A549 (cell line): ENCODE data around the gene KLC3. TPM values are rescaled to one million over a fixed set of nuclear protein-coding genes. Genes with fewer than 3 reads are reported as not detected.

Source experiments
- ATAC-seq, 2 experiments: fragments of 200-7000 bp in 1 of 2; fragments of >200 bp in 1 of 2; cut with Nextera tagmentation in 1 of 2; cut with Tn5 transposase in 1 of 2; 3 replicates each; pipeline versions ENCODE4 v1.8.0 to v1.9.1; 2018 to 2020; ENCODE audit warnings: mild to moderate bottlenecking in 1 of 2, moderate library complexity in 1 of 2
- CTCF ChIA-PET: fragments of 300-600 bp; sonication (Branson Sonifier 250); formaldehyde crosslinking; extraction: SDS; loops from one replicate; lab custom pipeline; 2021; ENCODE audit warnings: antibody characterized with exemption, inconsistent platforms; lab: Yijun Ruan, JAX
- POLR2A ChIA-PET: fragments of 350-600 bp; formaldehyde crosslinking; extraction: SDS; loops from one replicate; lab custom pipeline; 2021; ENCODE audit warnings: antibody characterized with exemption, inconsistent platforms; lab: Yijun Ruan, JAX
- DNase-seq, 2 experiments: peaks; one replicate each; pipeline versions ENCODE4 v3.0.0 to v3.0.0-alpha.2; 2011 to 2016; ENCODE audit warnings: low read depth in 1 of 2, low spot score in 1 of 2
- FAIRE-seq: peaks from 2 replicates; lab custom pipeline; 2011; peaks lifted over from hg19 to GRCh38; lab: Jason Lieb, UNC
- H3K27ac ChIP-seq, 2 experiments: fragments of >200 bp; sonication (Bioruptor Twin); formaldehyde crosslinking; 3 replicates each; pipeline ENCODE4 v1.5.1; 2016 to 2017
- H3K4me1 ChIP-seq: fragments of >200 bp; sonication (Bioruptor Twin); formaldehyde crosslinking; 3 replicates; pipeline ENCODE4 v1.6.1; 2016
- H3K4me2 ChIP-seq: fragments of >200 bp; sonication (Bioruptor Twin); formaldehyde crosslinking; 3 replicates; pipeline ENCODE4 v1.6.1; 2016
- H3K4me3 ChIP-seq: fragments of >200 bp; sonication (Bioruptor Twin); formaldehyde crosslinking; 3 replicates; pipeline ENCODE4 v1.5.1; 2016
- H3K9me3 ChIP-seq: fragments of >200 bp; sonication (Bioruptor Twin); formaldehyde crosslinking; 3 replicates; pipeline ENCODE4 v1.6.1; 2016
- CBX8 ChIP-seq: fragments of 200-600 bp; sonication (generic); IDR thresholded peaks from 2 replicates; pipeline ENCODE4 v1.6.1; 2016
- CEBPB ChIP-seq, 2 experiments: fragments of >200 bp in 1 of 2; sonication (Bioruptor Twin) in 1 of 2; formaldehyde crosslinking in 1 of 2; IDR thresholded peaks; 2 replicates each; pipeline ENCODE4 v1.6.1; 2012 to 2016
- CHD4 ChIP-seq: fragments of 200-600 bp; sonication (generic); IDR thresholded peaks from 2 replicates; pipeline ENCODE4 v1.6.1; 2016; ENCODE audit warnings: antibody characterized with exemption, mild to moderate bottlenecking, borderline replicate concordance
- EHF ChIP-seq: fragments of 250-450 bp; sonication (Bioruptor Pico); IDR thresholded peaks from 2 replicates; pipeline ENCODE4 v1.5.0; 2020; ENCODE audit warnings: mild to moderate bottlenecking
- EP300 ChIP-seq, 2 experiments: fragments of >200 bp; sonication (Bioruptor Twin); formaldehyde crosslinking; IDR thresholded peaks; 2 replicates in 1 of 2; 3 replicates in 1 of 2; pipeline ENCODE4 v1.6.1; 2016 to 2017
- FOSL2 ChIP-seq, 2 experiments: fragments of 450-650 bp in 1 of 2; fragments of >200 bp in 1 of 2; sonication (Bioruptor Twin) in 1 of 2; formaldehyde crosslinking; IDR thresholded peaks; 2 replicates each; pipeline versions ENCODE4 v1.5.0 to v1.6.1; 2016 to 2020; ENCODE audit warnings: mild to moderate bottlenecking in 1 of 2, moderate library complexity in 1 of 2
- GATA3 ChIP-seq: IDR thresholded peaks from 2 replicates; pipeline ENCODE4 v1.6.1; 2012; ENCODE audit warnings: borderline replicate concordance
- HOXB13 ChIP-seq: fragments of 250-450 bp; sonication (Bioruptor Pico); IDR thresholded peaks from 2 replicates; pipeline ENCODE4 v1.5.0; 2020; ENCODE audit warnings: low read depth, mild to moderate bottlenecking, moderate library complexity
- HOXB5 ChIP-seq: fragments of 250-450 bp; sonication (Bioruptor Pico); IDR thresholded peaks from 2 replicates; pipeline ENCODE4 v1.5.0; 2020; ENCODE audit warnings: mild to moderate bottlenecking, moderate library complexity
- KDM1A ChIP-seq: fragments of 200-600 bp; sonication (generic); IDR thresholded peaks from 2 replicates; pipeline ENCODE4 v1.6.1; 2016; ENCODE audit warnings: low read depth, mild to moderate bottlenecking
- MAX ChIP-seq: IDR thresholded peaks from 2 replicates; pipeline ENCODE4 v1.6.1; 2012
- NFE2L2 ChIP-seq: fragments of 150-350 bp; conservative IDR thresholded peaks from 2 replicates; pipeline ENCODE4 v1.6.1; 2014; ENCODE audit warnings: low read length
- RFX5 ChIP-seq: fragments of 450-650 bp; IDR thresholded peaks from 2 replicates; pipeline ENCODE4 v1.7.1; 2014; ENCODE audit warnings: antibody characterized with exemption, mild to moderate bottlenecking, moderate library complexity
- ZFP36 ChIP-seq: fragments of 450-650 bp; IDR thresholded peaks from 2 replicates; pipeline ENCODE4 v1.6.1; 2014; ENCODE audit warnings: borderline replicate concordance; ENCODE audit not compliant: partially characterized antibody
- WGBS: methylation state at CpG from one replicate; pipeline ENCODE4 v1.1.6; 2017; ENCODE audit errors: missing lambda C conversion rate; 5-methylcytosine and 5-hydroxymethylcytosine counted together
- polyA plus RNA-seq, 4 experiments: library from polyadenylated mRNA; depleted of rRNA in 3 of 4; stranded (reverse); fragments of >200 nt; fragmentation: RNase III in 1 of 4; extraction: RNeasy Plus Mini Kit Qiagen cat#74134 plus additional on column Dnase treatment in 1 of 4; gene quantifications; 2 replicates in 3 of 4; 3 replicates in 1 of 4; pipeline ENCODE4 v1.2.3, GENCODE V29; 2011 to 2017

The KLC3 gene
- polyA plus RNA-seq, 2 of the 4 experiments (the other 2 are of a cell fraction): 0.26 to 0.49 TPM

DNA sequence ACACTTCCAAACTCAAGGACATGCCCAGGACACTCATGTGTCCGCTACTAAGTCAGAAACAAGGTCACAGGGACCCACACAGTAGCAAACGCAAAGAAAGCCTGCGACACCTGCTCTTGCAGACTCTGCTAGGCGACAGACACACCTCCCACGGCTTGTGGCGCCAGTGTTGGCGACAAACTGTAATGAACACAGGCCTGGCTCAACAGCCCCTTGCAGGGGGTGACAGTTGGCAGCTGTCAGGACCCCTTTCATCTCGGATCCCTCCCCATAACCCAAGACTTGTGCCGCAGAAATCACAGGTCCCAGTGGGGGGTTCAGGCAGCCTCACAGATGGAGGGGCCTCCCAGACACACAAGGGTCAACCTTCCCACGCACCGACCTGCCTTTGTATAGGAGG is 18.2 kb upstream of the KLC3 start:
- Histone ChIP-seq H3K27ac (no peak overlapping the region), H3K4me3 (no peak overlapping the region), H3K4me2 (no peak overlapping the region)
- no peak for ATAC-seq
- ChIA-PET CTCF (interaction anchor here (2.7 kb wide), 1 partner anchor 16 kb away, joined by 7 read pairs; no protein-coding TSS in a partner anchor), POLR2A (no interaction called here)
- TF ChIP-seq FOSL2 (IDR thresholded peaks at IDR 0.05) (no peak), FOSL2 (CRISPR knock-in tag; IDR thresholded peaks at IDR 0.05) (no peak)
- TF ChIP-seq, all 56 proteins: peak for 0
- 63% methylated on average over 9 of the region's 11 CpGs for WGBS
- no peak for FAIRE-seq
- DNase-seq: no peak
- Histone ChIP-seq H3K9me3 (no peaks in the 10 kb centered on the region), H3K4me1 (peaks cover 5% of the 10 kb centered on the region; the same call in 1 of the 3 replicates)

DNA sequence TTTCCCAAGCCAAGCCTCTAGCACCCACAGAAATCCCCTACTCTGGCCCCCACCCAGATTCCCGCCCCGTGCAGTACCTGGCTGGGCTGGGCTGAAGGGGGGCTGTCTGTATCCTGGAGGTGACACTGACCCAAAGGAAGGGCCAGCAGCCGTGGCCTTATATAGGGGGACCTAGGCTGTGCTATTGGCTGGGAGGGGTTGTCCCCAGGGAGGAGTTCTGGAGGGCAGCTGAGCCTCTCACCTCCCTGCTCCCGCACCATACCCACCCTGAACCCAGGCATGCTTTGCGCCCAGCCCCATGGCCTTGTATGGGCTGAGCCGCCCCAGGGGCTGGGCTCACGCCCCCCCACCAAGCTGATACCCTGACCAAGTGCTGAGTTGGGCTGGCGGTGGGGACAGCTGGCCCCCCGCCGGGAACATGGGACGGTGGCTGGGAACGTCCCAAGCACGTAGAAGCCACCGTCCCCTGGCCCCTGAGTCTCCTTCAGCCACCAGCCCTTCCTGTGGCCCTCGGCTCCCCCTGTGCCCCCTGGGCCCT is 17.7 kb upstream of the KLC3 start, which contains the start of gene CKM:
CKM (minus strand) TSS at position 132 of the 538 bp plus-strand sequence. CDS start 3,162 bp downstream, outside the sequence.
- H3K9me3 ChIP-seq: no peaks in the 10 kb centered on the region
- ATAC-seq: no peak
- no peak within 1 kb of the TSS for H3K27ac ChIP-seq
- TF ChIP-seq EP300 (IDR thresholded peaks at IDR 0.05) (no peak), FOSL2 (IDR thresholded peaks at IDR 0.05) (no peak), FOSL2 (CRISPR knock-in tag; IDR thresholded peaks at IDR 0.05) (no peak), HOXB5 (CRISPR knock-in tag) (no peak), MAX (no peak), KDM1A (no peak), CBX8 (no peak), NFE2L2 (no peak)
- TF ChIP-seq, all 56 proteins: peak for 0
- H3K4me1 ChIP-seq: peaks cover 5% of the 10 kb centered on the region; the same call in 1 of the 3 replicates
- no peak within 1 kb of the TSS for H3K4me2 ChIP-seq
- DNase-seq (no peak), FAIRE-seq (no peak)
- no peak within 1 kb of the TSS for H3K4me3 ChIP-seq
- 79% methylated on average over 4 of the region's 15 CpGs for WGBS
- POLR2A ChIA-PET: no interaction called here
- CTCF ChIA-PET: no interaction called here

- H3K9me3 ChIP-seq: no peaks in the 10 kb centered on the region
- WGBS: 75% methylated on average over 7 of the region's 30 CpGs
- CTCF ChIA-PET: no interaction called here
- DNase-seq: no peak
- H3K27ac ChIP-seq: no peak overlapping the region
- H3K4me3 ChIP-seq: no peak overlapping the region
- no peak overlapping the region for H3K4me2 ChIP-seq
- TF ChIP-seq ZFP36 (peak; percentile 41), CEBPB (IDR thresholded peaks at IDR 0.05) (no peak)
- TF ChIP-seq, all 56 proteins: peak for 1
- ATAC-seq (no peak), FAIRE-seq (no peak)
- POLR2A ChIA-PET: no interaction called here
- H3K4me1 ChIP-seq: peaks cover 5% of the 10 kb centered on the region; the same call in 1 of the 3 replicates
These were observed 16.9 kb upstream of the KLC3 start for GRCh38 chr19:45323671-45324081.

DNA sequence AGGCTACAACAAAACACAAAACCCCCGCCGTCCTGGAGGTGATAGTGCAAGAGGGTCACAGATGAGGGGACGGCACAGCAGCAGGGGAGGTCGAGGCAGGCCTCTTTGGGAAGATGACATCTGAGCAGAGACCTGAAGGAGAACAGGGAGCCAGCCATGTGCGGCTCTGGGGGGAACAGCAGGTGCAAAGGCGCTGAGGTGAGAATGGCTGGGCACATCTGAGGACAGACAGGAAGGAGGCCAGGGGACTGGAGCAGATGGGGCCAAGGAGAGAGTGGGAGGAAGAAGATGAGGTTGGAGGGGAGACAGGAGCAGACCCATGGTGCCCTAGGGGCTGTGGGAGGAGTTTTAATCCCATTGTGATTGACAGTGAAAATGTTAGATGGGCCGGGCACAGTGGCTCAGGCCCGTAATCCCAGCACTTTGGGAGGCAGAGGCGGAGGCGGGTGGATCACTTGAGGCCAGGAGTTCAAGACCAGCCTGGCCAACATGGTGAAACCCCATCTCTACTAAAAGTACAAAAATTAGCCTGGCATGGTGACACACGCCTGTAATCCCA is 16.1 kb upstream of the KLC3 start:
- 77% methylated on average over 11 of the region's 11 CpGs for WGBS
- H3K4me3 ChIP-seq: no peak overlapping the region
- DNase-seq: no peak
- CTCF ChIA-PET: no interaction called here
- TF ChIP-seq GATA3: no peak
- TF ChIP-seq EHF (CRISPR knock-in tag): no peak
- TF ChIP-seq RFX5: no peak
- TF ChIP-seq HOXB13 (CRISPR knock-in tag): no peak
- no peak for TF ChIP-seq CBX8
- no peak for TF ChIP-seq ZFP36
- no peak for TF ChIP-seq EP300 (IDR thresholded peaks at IDR 0.05)
- TF ChIP-seq, all 56 proteins: peak for 0
- Histone ChIP-seq H3K4me2 (no peak overlapping the region), H3K4me1 (peaks cover 5% of the 10 kb centered on the region; the same call in 1 of the 3 replicates), H3K27ac (no peak overlapping the region), H3K9me3 (no peaks in the 10 kb centered on the region)
- POLR2A ChIA-PET: no interaction called here
- FAIRE-seq (no peak), ATAC-seq (no peak)

GRCh38 chr19:45327404-45328143 is 13.0 kb upstream of the KLC3 start:
- ChIA-PET CTCF (interaction anchor here (6.1 kb wide), 1 partner anchor 11 kb away, joined by 29 read pairs; no protein-coding TSS in a partner anchor), POLR2A (no interaction called here)
- Histone ChIP-seq H3K4me1 (peaks cover 5% of the 10 kb centered on the region; the same call in 1 of the 3 replicates), H3K4me2 (no peak overlapping the region), H3K4me3 (no peak overlapping the region), H3K27ac (no peak overlapping the region), H3K9me3 (no peaks in the 10 kb centered on the region)
- TF ChIP-seq ZFP36 (peak; percentile 43), CHD4 (no peak)
- FAIRE-seq (no peak), ATAC-seq (no peak), DNase-seq (no peak)
- WGBS: 51% methylated on average over 13 of the region's 13 CpGs
